NCI-H526 (cell line): ENCODE results near the gene MMRN1.

Experiments used
- DNase-seq, 2 experiments: peaks; one replicate each; lab custom pipeline; 2025; lab: John Stamatoyannopoulos, UW

MMRN1 gene

GRCh38 chr4:89894649-89895550 lies at the start of gene MMRN1:
TSS of gene MMRN1 (plus strand) at chr4:89894854. CDS start at chr4:89894972, 118 bp downstream.
- DNase-seq, result no peak

- DNase-seq, result no peak
Measured at GRCh38 chr4:89847571-89848325, 46.9 kb upstream of the MMRN1 start.

- no peak for DNase-seq
Measured at GRCh38 chr4:89855236-89855635, 39.4 kb upstream of the MMRN1 start.

GRCh38 chr4:89860971-89861370 lies 33.7 kb upstream of the MMRN1 start:
- no peak for DNase-seq

- DNase-seq, result no peak
Measured at GRCh38 chr4:89863533-89863932, 31.1 kb upstream of the MMRN1 start.

DNA sequence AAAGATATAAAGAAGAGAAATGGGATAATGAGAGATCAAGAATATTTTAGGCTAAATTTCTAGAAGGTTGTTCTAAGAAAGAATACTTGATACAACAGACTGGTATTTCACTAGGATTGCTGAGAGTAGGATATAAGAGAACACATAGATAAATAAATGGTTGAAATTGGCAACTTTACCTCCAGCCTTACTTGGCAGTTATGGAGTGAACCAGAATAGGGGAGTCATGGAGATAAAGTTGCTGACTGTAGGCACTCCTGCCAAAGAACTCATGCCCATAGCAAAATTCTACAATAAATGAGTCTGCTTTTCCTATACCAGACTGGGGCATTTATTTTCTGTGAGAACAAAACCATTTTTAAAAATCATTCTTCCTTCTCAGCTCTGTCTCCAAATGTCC lies 26.4 kb upstream of the MMRN1 start:
- DNase-seq, result no peak

DNA sequence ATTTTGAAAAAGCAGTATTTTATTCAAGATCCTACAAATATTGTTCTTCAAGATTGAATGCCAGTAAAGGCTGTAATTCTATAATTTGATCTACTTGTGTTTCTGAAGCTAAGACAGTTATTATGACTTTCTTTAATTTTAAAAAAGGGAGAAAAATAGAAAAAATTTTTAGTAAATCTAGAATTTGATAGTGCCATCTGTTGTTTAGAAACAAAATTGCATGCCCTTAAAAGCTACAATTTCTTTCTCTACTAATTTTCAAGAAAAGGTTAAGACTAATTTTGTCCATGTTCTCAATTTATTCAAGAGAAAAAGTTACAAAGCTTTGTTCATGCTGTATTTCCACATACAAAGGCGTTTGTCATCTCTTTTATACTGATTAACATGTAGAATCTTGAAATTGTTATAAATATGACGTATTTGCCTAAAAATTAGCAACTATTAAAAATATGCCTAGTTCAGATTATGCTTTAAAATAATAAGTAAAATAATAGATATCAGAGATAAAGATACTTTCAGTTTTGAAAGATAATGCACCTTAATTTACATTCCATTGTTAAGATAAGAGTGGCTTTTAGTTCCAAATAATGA lies 25.6 kb upstream of the MMRN1 start:
- no peak for DNase-seq

DNA sequence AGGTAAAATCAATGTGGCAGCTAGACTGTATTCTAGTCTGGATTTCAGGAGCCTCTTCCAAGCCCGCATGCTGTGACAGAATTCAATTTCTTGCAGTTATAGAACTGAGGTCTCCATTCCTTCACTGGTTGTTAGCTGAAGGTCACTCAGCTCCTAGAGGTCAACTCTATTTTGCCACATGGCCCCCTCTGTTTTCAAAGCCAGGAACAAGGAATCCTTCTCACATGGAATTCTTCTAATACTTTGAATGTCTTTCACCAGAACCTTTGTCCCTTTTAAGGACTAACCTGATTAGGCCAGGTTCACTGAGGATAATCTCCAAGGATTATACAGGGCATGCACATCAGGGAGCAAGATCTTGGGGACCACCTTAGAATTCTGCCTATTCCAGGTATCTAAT lies 23.4 kb upstream of the MMRN1 start:
- DNase-seq, result no peak

GRCh38 chr4:89876548-89876947 lies 18.1 kb upstream of the MMRN1 start:
- no peak for DNase-seq

DNA sequence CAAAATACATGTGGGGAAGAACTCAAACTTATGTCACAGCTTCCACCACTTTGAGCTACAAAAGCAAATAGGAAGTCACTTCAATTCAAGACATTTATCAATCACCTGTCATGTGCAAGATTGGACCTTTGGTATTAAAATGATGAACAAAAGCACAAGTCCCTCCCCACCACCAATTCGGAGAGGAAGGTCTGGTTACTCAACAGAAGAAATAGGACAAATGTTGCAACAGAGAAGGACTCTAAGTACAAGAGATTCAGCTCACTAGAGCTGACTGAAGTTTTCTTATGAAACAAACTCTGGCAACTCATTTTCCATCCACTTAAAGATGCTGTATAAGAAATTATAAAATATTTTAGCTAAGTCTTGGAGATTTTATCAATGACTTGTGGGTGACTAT lies 16.0 kb upstream of the MMRN1 start:
- no peak for DNase-seq

GRCh38 chr4:89879215-89879614 lies 15.4 kb upstream of the MMRN1 start:
- no peak for DNase-seq

DNA sequence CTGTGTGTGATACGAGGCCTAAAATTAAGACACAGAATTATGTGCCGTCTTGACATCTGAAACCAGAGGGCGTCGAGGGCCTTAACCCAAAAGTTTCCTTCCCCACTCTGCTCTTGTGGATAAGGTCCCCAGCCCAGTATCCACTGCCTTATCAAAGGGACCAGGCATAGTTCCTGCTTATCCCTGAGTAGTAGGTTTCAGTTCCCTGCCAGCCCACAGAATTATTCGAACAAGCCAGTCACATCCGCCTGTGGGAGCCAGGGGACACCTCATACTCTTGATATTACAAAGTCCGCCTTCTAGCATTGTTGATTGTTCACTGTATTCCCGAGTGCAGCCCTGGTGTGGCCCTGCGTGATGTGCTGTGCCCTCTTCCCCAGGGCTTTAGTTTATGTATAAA lies 5.4 kb upstream of the MMRN1 start:
- no peak for DNase-seq

GRCh38 chr4:89897867-89898266 lies 3.2 kb downstream of the MMRN1 start:
- DNase-seq, result no peak

GRCh38 chr4:89898304-89898716 lies 3.7 kb downstream of the MMRN1 start:
- DNase-seq, result no peak

GRCh38 chr4:89899152-89899551 lies 4.5 kb downstream of the MMRN1 start:
- no peak for DNase-seq

DNA sequence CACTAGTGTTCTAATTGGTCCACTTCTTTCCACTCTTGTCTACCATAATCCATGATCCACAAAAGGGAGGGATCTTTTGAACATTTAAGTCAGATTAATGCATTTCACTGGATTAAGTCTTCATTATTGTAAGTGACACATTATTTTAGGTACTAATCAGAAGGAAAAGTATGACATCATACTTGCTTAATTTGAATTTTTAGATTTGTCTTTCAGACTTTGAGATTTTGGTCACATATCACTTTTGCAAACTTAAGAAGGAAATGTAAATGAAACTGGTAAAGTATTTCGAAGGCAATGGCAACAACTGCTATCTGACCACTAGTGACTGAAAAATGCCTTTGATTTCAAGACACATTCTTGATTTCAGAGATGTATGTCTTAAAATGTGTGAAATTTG lies 5.2 kb downstream of the MMRN1 start:
- DNase-seq, result no peak

DNA sequence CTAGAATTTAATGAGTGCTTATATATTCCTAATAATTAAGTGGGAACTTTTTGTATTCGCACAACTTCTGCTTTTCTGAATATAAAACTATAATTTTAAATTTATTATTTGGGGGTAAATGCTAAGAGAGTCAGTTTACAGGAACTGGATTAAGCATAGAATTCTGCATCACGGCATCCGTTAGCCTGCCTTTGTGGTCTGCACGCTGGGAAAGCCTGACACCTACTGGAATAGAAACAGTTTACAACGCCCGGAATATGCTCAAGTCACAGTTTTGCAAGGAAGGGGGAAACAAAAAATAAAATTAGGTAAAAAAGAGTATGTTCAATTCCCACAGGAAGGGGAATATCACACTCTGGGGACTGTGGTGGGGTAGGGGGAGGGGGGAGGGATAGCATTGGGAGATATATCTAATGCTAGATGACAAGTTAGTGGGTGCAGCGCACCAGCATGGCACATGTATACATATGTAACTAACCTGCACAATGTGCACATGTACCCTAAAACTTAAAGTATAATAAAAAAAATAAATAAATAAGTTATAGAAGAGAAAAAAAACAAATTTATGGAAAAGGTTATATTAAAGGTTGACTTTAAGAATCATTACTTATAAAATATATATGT lies 7.3 kb downstream of the MMRN1 start:
- DNase-seq, result peak in 1 of 2 experiments; percentile 63

GRCh38 chr4:89904524-89904923 lies 9.9 kb downstream of the MMRN1 start:
- no peak for DNase-seq

GRCh38 chr4:89906316-89906715 lies 11.7 kb downstream of the MMRN1 start:
- no peak for DNase-seq

GRCh38 chr4:89906777-89907521 lies 12.3 kb downstream of the MMRN1 start:
- DNase-seq, result no peak

- DNase-seq, result peak in 1 of 2 experiments; percentile 11
Measured at GRCh38 chr4:89909889-89910288, 15.2 kb downstream of the MMRN1 start.

DNA sequence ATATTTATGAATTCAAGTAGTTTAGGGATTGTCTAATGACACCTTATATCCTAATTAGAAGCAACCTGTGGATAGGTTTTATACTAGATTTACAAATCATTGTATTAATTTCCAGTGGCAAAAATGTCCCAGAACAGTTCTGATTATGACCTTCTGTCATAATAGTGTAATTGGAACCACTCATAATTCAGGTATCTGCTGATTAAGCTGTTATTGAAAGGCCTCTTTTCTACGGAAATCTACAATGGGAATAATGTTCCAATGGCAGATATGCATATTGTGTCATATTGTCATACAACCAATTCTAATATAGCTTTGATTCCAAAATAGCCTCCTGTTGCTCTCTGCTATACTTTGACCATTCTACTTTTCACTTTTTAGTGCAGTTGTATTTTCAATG lies 19.0 kb downstream of the MMRN1 start:
- DNase-seq, result no peak
